ENCODE measurements around the gene NYNRIN. TPM values are rescaled to one million over a fixed set of nuclear protein-coding genes. Genes with fewer than 3 reads are reported as not detected.

Gene NYNRIN
- total and polyA plus RNA-seq, 2 of the 4 experiments (the other 2 are of a cell fraction), result 2.2 to 5.4 TPM

DNA sequence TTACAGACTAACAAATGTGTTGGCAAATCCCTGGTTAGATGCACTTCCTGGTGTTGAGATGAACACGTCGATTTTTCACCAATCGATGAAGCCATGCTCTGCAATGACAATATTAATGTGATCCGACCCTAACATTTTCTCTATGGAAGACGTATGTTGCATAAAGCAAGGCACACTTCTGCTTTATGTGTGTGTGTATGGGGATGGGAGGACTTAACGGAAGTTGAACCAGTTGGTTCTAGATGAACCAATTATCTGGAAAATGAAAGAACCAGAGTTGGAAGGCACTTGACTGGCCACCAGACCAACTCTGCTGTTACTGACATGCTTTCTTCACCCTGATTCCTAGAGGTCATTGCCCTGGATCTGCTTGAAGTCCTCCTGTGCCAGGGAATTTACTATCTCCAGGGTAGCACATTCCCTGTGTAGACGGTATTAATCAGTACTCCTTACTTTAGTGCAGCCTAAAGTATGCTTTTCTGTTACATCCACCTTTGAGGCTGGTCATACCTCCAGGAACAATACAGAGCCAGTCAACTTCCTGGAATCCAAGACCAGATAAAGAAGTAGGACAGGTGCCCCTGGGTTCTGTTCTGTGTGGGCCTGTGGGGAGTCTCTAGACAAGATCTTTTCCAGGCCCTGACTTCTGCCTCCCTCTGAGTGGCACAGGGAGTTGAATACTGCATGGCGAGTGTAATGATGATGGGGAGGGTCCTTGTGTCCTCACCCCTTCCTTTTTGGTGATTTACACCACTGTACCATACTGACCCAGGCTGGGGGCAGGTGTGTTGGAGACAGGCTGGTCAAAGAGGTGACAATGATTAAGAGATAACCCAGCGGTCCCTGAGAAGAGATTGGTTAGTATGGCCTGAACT is 39.7 kb downstream of the NYNRIN start:
- Histone ChIP-seq H3K9me1 (ENCODE audit: insufficient read depth, low read length) (no peaks in the 10 kb centered on the region), H3K14ac (replicated peaks; ENCODE audit: low read depth, low read length) (no peak overlapping the region), H3K79me1 (ENCODE audit: low read depth in 1 of 2, low read length in 2 of 2) (peaks cover 19 to 43% of the 10 kb centered on the region in 2 experiments), H3K56ac (ENCODE audit: extremely low read depth, insufficient read depth, low read length) (no peak overlapping the region), H2AK5ac (ENCODE audit: low read depth, low read length) (no peak overlapping the region), H3K4me3 (ENCODE audit: insufficient read depth, low read depth, low read length) (no peak overlapping the region), H3K27me3 (ENCODE audit: control insufficient read depth, insufficient read depth, low read length) (no peaks in the 10 kb centered on the region), H4K5ac (ENCODE audit: low read depth, low read length) (no peak overlapping the region), H3K36me3 (ENCODE audit: control insufficient read depth, insufficient read depth, low read length) (peaks cover 49% of the 10 kb centered on the region), H3K18ac (ENCODE audit: low read depth, low read length) (no peak overlapping the region), H3K9ac (ENCODE audit: low read depth, low read length) (no peak overlapping the region), H3K23ac (ENCODE audit: low read depth, low read length) (no peak overlapping the region), H3K4me2 (ENCODE audit: low read depth, low read length) (no peak overlapping the region), H2BK20ac (ENCODE audit: low read depth, low read length) (no peak overlapping the region), H3K27ac (ENCODE audit: insufficient read depth, low read length) (no peak overlapping the region), H4K8ac (ENCODE audit: low read depth in 2 of 2, low read length in 2 of 2) (no peak overlapping the region), H2AK9ac (replicated peaks; ENCODE audit: low read depth, low read length, poor library complexity) (no peak overlapping the region), H2BK15ac (ENCODE audit: low read depth, low read length) (no peak overlapping the region), H2BK5ac (ENCODE audit: low read depth, low read length, poor library complexity, severe bottlenecking) (no peak overlapping the region), H4K20me1 (ENCODE audit: insufficient read depth, low read length) (peaks cover 16% of the 10 kb centered on the region), H4K91ac (ENCODE audit: insufficient read depth, low read depth, low read length) (no peak overlapping the region), H3K9me3 (ENCODE audit: control insufficient read depth, insufficient read depth, low read length) (no peaks in the 10 kb centered on the region), H2BK120ac (ENCODE audit: low read depth, low read length) (no peak overlapping the region), H3K4ac (ENCODE audit: low read depth, low read length) (no peak overlapping the region), H2AFZ (replicated peaks; ENCODE audit: low read length, poor library complexity) (no peak overlapping the region), H3K4me1 (ENCODE audit: control insufficient read depth, insufficient read depth, low read length) (peaks cover 2% of the 10 kb centered on the region)
- in situ Hi-C loops (cut with MboI; ENCODE audit: low sequenced_read_pairs), result loop anchor here (5.0 to 25.0 kb wide), 5 partner anchors 74 to 1126 kb away; partner anchors contain the start of genes BCL2L2, FITM1, GMPR2 and NEDD8
- intact Hi-C loops (cut with micrococcal nuclease), result loop anchor here (10.0 kb wide), 1 partner anchor 224 kb away; the partner anchor contains the start of genes CHMP4A and MDP1
- DNase-seq (no peak), ATAC-seq (ENCODE audit: low read depth) (no peak)
- ChIA-PET CTCF (interaction anchor here (3.4 kb wide), 1 partner anchor 105 kb away, joined by 28 read pairs; no protein-coding TSS in a partner anchor), POLR2A (ENCODE audit: unreplicated experiment) (no interaction called here)
- no TSS peak for BruUV-seq (replicated peaks)
- dilution Hi-C loops (cut with HindIII; ENCODE audit: low sequenced_read_pairs, unreplicated experiment), result no loop called here
- WGBS, 2 experiments (ENCODE audit: extremely low coverage in 2 of 2, insufficient read length in 1 of 2), result no CpG with 5 or more reads among the region's 9 CpGs
- no peak for TF ChIP-seq RAD21 (IDR thresholded peaks at IDR 0.05; ENCODE audit: low read length)
- TF ChIP-seq, protein P1, sequence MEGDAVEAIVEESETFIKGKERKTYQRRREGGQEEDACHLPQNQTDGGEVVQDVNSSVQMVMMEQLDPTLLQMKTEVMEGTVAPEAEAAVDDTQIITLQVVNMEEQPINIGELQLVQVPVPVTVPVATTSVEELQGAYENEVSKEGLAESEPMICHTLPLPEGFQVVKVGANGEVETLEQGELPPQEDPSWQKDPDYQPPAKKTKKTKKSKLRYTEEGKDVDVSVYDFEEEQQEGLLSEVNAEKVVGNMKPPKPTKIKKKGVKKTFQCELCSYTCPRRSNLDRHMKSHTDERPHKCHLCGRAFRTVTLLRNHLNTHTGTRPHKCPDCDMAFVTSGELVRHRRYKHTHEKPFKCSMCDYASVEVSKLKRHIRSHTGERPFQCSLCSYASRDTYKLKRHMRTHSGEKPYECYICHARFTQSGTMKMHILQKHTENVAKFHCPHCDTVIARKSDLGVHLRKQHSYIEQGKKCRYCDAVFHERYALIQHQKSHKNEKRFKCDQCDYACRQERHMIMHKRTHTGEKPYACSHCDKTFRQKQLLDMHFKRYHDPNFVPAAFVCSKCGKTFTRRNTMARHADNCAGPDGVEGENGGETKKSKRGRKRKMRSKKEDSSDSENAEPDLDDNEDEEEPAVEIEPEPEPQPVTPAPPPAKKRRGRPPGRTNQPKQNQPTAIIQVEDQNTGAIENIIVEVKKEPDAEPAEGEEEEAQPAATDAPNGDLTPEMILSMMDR (conservative IDR thresholded peaks at IDR 0.05; ENCODE audit: low read depth, low read length), result no peak
- TF ChIP-seq NFE2L2 (IDR thresholded peaks at IDR 0.05; ENCODE audit: low read depth, low read length), result no peak
- TF ChIP-seq MAFK (IDR thresholded peaks at IDR 0.05; ENCODE audit: low read depth, low read length), result no peak
- no peak for TF ChIP-seq POLR2A (IDR thresholded peaks at IDR 0.05; ENCODE audit: low read depth, low read length)

Measured in IMR-90 (cell line).